SK-N-SH (cell line): Measurements from ENCODE around the gene ZEB2.

ENCODE experiments used
- CTCF ChIP-seq: fragments of 200-600 bp; sonication (generic); IDR thresholded peaks from 2 replicates; pipeline ENCODE4 v1.6.1; 2017; ENCODE audit warnings: antibody characterized with exemption, mild to moderate bottlenecking, moderate library complexity
- EP300 ChIP-seq, 2 experiments: IDR thresholded peaks; 2 replicates each; pipeline versions ENCODE4 v1.4.0 to v1.6.1; 2012; ENCODE audit warnings: borderline replicate concordance in 1 of 2, low read depth in 1 of 2, low read length in 1 of 2
- EZH2phosphoT487 ChIP-seq: fragments of 200-600 bp; sonication (generic); IDR thresholded peaks from 2 replicates; pipeline ENCODE4 v1.6.1; 2017; ENCODE audit warnings: low read depth, mixed run types, mild to moderate bottlenecking, antibody characterized with exemption, moderate library complexity, borderline replicate concordance
- FOXM1 ChIP-seq: IDR thresholded peaks from 2 replicates; pipeline ENCODE4 v1.4.0; 2012; ENCODE audit warnings: low read depth, mild to moderate bottlenecking
- MAX ChIP-seq: IDR thresholded peaks from 2 replicates; pipeline ENCODE4 v1.4.0; 2012; ENCODE audit warnings: low read depth
- NFIC ChIP-seq: IDR thresholded peaks from 2 replicates; pipeline ENCODE4 v1.4.0; 2012; ENCODE audit warnings: borderline replicate concordance
- POLR2AphosphoS5 ChIP-seq: IDR thresholded peaks from 2 replicates; pipeline ENCODE4 v1.6.1; 2012; ENCODE audit warnings: low read depth, low read length
- REST ChIP-seq: IDR thresholded peaks from 2 replicates; pipeline ENCODE4 v1.6.1; 2012; ENCODE audit warnings: mild to moderate bottlenecking, low read depth, low read length, moderate library complexity
- SIN3A ChIP-seq: IDR thresholded peaks from 2 replicates; pipeline ENCODE4 v1.6.1; 2012; ENCODE audit warnings: low read depth, mild to moderate bottlenecking, low read length, moderate library complexity, borderline replicate concordance
- TAF1 ChIP-seq: IDR thresholded peaks from 2 replicates; pipeline ENCODE4 v1.6.1; 2012; ENCODE audit warnings: low read depth, mild to moderate bottlenecking, low read length, moderate library complexity, borderline replicate concordance
- USF2 ChIP-seq: fragments of 150-350 bp; IDR thresholded peaks from 2 replicates; pipeline ENCODE4 v1.6.1; 2017; ENCODE audit warnings: antibody characterized with exemption, low read length, low read depth, borderline replicate concordance
- ZBTB33 ChIP-seq: IDR thresholded peaks from 2 replicates; pipeline ENCODE4 v1.4.0; 2012; ENCODE audit warnings: low read depth, borderline replicate concordance

GRCh38 chr2:144516411-144516980, 3.4 kb downstream of the ZEB2 start:
- TF ChIP-seq CTCF (no peak), EP300 (IDR thresholded peaks at IDR 0.05; ENCODE audit: borderline replicate concordance in 1 of 2, low read depth in 1 of 2, low read length in 1 of 2) (no peak), EZH2phosphoT487 (no peak), USF2 (no peak), MAX (no peak), ZBTB33 (no peak), NFIC (no peak), POLR2AphosphoS5 (0 out of 2 replicates have a peak, but pooled peaks have one; percentile 6), TAF1 (no peak), FOXM1 (no peak), REST (no peak), SIN3A (no peak)
